Esophagus muscularis mucosa (tissue), 4 donors: ENCODE results near the gene HOXC5.

Source experiments
- EP300 ChIP-seq: sonication (generic); formaldehyde crosslinking; IDR thresholded peaks from one replicate; pipeline ENCODE4 v1.6.1; 2017; ENCODE audit warnings: antibody characterized with exemption
- POLR2A ChIP-seq: fragments of 450-650 bp; IDR thresholded peaks from one replicate; pipeline ENCODE4 v1.6.1; 2017; ENCODE audit warnings: antibody characterized with exemption, moderate library complexity, mild to moderate bottlenecking, low read depth
- POLR2AphosphoS5 ChIP-seq, 2 donors: sonication (generic); formaldehyde crosslinking; IDR thresholded peaks; one replicate each; pipeline ENCODE4 v1.6.1; 2017; ENCODE audit warnings: antibody characterized with exemption in 2 of 2
- TF ChIP-seq, protein P1 (sequence below), 3 experiments: fragments of 200-600 bp in 2 of 3; fragments of 450-650 bp in 1 of 3; sonication (generic) in 2 of 3; IDR thresholded peaks; one replicate each; pipeline ENCODE4 v1.5.1; 2017 to 2019; ENCODE audit warnings: antibody characterized with exemption in 3 of 3, mild to moderate bottlenecking in 2 of 3, moderate library complexity in 1 of 3

DNA sequence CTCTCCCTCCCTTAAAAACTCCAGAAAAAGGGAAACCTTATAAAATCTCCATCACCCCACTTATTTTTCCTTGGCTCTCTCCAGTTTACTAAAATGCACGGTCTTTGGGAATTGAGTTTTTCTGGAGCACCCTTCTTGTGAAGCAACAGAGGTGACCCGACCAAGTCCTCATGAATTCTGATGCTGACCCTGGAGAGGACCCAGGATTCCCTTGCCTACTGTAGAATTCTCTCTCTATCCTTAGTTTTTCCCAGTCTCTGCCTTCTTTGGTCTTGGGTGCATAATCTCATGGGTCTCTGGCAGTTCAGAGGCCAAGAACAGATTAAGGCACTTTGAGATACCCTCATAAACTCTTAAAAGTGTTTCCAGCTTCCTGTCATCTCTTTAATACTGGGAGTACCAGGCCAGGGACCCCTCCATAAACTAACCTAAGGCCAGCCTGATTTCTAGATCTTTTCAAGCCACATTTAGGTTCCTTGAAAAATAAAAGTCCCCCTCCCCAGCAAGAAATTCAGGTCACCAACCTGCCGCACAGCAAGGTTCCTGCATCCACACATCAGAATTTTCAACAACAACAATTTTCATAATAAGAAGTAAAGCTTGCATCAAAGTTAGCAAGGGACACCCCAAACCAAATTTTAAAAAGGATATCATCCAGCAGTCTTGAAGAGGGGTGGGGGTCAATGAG is 15.7 kb downstream of the HOXC5 start:
- TF ChIP-seq, protein P1, sequence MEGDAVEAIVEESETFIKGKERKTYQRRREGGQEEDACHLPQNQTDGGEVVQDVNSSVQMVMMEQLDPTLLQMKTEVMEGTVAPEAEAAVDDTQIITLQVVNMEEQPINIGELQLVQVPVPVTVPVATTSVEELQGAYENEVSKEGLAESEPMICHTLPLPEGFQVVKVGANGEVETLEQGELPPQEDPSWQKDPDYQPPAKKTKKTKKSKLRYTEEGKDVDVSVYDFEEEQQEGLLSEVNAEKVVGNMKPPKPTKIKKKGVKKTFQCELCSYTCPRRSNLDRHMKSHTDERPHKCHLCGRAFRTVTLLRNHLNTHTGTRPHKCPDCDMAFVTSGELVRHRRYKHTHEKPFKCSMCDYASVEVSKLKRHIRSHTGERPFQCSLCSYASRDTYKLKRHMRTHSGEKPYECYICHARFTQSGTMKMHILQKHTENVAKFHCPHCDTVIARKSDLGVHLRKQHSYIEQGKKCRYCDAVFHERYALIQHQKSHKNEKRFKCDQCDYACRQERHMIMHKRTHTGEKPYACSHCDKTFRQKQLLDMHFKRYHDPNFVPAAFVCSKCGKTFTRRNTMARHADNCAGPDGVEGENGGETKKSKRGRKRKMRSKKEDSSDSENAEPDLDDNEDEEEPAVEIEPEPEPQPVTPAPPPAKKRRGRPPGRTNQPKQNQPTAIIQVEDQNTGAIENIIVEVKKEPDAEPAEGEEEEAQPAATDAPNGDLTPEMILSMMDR (IDR thresholded peaks at IDR 0.05) = no peak
- no peak for TF ChIP-seq POLR2AphosphoS5 (IDR thresholded peaks at IDR 0.05)
- TF ChIP-seq EP300 = no peak
- no peak for TF ChIP-seq POLR2A
